ENCODE results near the gene NSRP1. TPM values are rescaled to one million over a fixed set of nuclear protein-coding genes. Genes with fewer than 3 reads are reported as not detected.

NSRP1 gene
- total RNA-seq, 1 donor from 2014 or later = 17.4 TPM

DNA sequence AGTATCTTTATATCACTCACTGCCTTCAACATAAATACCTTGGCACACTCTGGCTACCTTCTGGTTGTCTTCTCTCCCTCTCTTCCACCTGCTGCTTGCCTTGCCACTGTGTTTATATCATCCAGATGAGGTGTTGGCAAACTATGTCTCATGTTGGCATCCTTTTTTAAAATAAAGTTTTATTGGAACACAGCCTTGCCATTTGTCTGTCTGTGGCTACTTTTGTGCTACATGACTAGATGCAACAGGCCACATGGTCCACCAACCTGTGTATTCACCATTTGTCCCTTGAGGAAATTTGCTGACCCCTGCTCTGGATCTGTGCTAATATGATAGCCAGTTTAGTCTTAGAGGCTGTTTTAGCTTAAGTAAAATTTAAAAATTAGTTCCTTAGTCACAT is 36.8 kb downstream of the NSRP1 start:
- no peaks in the 10 kb centered on the region for H3K27me3 ChIP-seq
- no peak overlapping the region for H3K27ac ChIP-seq
- no peaks in the 10 kb centered on the region for H3K9me3 ChIP-seq
- H3K36me3 ChIP-seq = no peaks in the 10 kb centered on the region
- no peak for DNase-seq (ENCODE audit: extremely low spot score in 2 of 2)
- peaks cover 2% of the 10 kb centered on the region for H3K4me1 ChIP-seq
- TF ChIP-seq POLR2A (IDR thresholded peaks at IDR 0.05) = no peak
- no peak overlapping the region for H3K4me3 ChIP-seq
- intact Hi-C loops (cut with DNase I) = no loop called here

DNA sequence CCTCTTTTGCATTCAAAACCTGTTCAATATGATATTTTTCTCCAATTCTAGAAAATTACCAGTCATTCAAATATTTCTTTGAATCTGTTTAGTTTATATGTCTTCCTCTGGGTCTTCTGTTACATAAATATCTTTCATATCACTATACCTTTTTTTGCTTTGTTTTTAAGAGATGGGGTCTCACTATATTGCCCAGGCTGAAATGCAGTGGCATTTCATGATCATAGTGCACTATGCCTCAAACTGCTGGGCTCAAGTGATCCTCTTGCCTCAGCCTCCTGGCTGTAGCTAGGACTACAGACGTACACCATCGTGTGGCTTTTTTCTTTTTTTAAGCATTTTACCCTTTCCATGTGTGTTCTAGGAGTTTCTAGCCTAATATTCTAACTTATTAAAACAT is 38.8 kb downstream of the NSRP1 start:
- Histone ChIP-seq H3K27ac (no peak overlapping the region), H3K36me3 (no peaks in the 10 kb centered on the region), H3K4me3 (no peak overlapping the region), H3K27me3 (no peaks in the 10 kb centered on the region), H3K9me3 (no peaks in the 10 kb centered on the region), H3K4me1 (no peaks in the 10 kb centered on the region)
- intact Hi-C loops (cut with DNase I) = no loop called here
- no peak for DNase-seq (ENCODE audit: extremely low spot score in 2 of 2)
- no peak for TF ChIP-seq POLR2AphosphoS5 (IDR thresholded peaks at IDR 0.05; ENCODE audit: insufficient read depth in 1 of 2, low read depth in 1 of 2)
- TF ChIP-seq, protein P1, sequence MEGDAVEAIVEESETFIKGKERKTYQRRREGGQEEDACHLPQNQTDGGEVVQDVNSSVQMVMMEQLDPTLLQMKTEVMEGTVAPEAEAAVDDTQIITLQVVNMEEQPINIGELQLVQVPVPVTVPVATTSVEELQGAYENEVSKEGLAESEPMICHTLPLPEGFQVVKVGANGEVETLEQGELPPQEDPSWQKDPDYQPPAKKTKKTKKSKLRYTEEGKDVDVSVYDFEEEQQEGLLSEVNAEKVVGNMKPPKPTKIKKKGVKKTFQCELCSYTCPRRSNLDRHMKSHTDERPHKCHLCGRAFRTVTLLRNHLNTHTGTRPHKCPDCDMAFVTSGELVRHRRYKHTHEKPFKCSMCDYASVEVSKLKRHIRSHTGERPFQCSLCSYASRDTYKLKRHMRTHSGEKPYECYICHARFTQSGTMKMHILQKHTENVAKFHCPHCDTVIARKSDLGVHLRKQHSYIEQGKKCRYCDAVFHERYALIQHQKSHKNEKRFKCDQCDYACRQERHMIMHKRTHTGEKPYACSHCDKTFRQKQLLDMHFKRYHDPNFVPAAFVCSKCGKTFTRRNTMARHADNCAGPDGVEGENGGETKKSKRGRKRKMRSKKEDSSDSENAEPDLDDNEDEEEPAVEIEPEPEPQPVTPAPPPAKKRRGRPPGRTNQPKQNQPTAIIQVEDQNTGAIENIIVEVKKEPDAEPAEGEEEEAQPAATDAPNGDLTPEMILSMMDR (IDR thresholded peaks at IDR 0.05) = no peak
- TF ChIP-seq POLR2A (IDR thresholded peaks at IDR 0.05) = no peak

DNA sequence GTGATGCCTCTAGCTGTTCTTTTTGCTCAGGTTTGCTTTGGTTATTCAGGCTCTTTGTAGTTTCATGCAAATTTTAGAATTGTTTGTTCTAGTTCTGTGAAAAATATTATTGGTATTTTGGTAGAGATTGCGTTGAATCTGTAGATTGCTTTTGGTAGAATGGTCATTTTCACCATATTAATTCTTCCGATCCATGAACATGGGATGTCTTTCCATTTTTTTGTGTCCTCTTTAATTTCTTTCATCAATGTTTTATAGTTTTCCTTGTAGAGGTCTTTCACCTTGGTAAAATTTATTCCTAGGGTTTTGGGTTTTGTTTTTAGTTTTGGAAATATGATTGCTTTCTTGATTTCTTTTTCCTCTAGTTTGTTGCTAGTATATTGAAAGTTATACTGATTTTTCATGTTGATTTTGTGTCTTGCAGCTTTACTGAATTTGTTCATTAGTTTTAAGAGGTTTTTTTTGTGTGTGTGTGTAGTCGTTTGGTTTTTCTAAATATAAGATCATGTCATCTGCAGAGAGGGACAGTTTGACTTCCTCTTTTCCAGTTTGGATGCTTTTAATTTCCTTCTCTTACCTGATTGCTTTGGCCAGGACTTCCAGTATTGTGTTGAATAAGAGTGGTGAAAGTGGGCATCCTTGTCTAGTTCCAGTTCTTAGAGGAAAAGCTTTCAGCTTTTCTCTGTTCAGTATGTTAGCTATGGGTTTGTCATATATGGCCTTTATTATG is 42.4 kb downstream of the NSRP1 start:
- TF ChIP-seq, protein P1 (IDR thresholded peaks at IDR 0.05) = no peak
- TF ChIP-seq POLR2A (IDR thresholded peaks at IDR 0.05) = no peak
- TF ChIP-seq POLR2AphosphoS5 (IDR thresholded peaks at IDR 0.05; ENCODE audit: insufficient read depth in 1 of 2, low read depth in 1 of 2) = no peak
- Histone ChIP-seq H3K9me3 (no peaks in the 10 kb centered on the region), H3K27ac (no peak overlapping the region), H3K4me1 (no peaks in the 10 kb centered on the region), H3K36me3 (no peaks in the 10 kb centered on the region), H3K4me3 (no peak overlapping the region), H3K27me3 (no peaks in the 10 kb centered on the region)
- DNase-seq (ENCODE audit: extremely low spot score in 2 of 2) = no peak
- intact Hi-C loops (cut with DNase I) = no loop called here

DNA sequence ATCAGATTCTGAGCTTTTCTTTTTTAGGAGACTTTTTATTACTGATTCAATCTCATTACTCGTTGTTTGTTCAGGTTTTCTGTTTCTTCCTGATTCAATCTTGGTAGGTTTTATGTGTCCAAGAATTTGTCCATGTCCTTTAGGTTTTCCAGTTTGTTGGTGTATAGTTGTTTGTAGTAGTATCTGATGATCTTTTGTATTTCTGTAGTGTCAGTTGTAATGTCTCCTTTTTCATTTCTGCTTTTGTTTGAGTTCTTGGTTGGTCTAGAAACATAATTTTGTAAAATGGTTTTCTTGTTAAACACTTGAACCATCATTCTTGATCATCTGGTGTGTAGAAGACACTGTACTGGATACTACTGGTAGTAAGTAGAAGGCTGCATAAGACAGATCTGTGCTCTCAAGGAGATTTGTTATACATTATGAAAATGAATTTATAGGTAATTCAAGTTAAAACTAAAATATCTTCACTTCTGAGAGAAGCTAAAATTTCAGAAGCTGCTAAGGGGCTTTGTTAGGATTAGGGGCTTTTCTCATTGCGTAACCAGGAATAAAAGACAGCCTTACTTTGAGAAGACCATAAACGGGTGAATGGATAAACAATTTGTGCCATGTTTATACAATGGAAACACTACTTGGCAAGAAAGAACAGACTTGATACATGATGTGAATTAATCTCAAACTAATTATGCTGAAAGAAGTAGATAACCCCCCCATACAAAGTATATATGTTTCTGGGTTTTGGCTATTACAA is 44.0 kb downstream of the NSRP1 start:
- Histone ChIP-seq H3K9me3 (no peaks in the 10 kb centered on the region), H3K36me3 (no peaks in the 10 kb centered on the region), H3K4me3 (no peak overlapping the region), H3K27ac (no peak overlapping the region), H3K27me3 (no peaks in the 10 kb centered on the region), H3K4me1 (no peaks in the 10 kb centered on the region)
- intact Hi-C loops (cut with DNase I) = no loop called here
- TF ChIP-seq, protein P1 (IDR thresholded peaks at IDR 0.05) = no peak
- TF ChIP-seq POLR2A (IDR thresholded peaks at IDR 0.05) (no peak), POLR2AphosphoS5 (IDR thresholded peaks at IDR 0.05; ENCODE audit: insufficient read depth in 1 of 2, low read depth in 1 of 2) (no peak)
- DNase-seq (ENCODE audit: extremely low spot score in 2 of 2) = no peak

DNA sequence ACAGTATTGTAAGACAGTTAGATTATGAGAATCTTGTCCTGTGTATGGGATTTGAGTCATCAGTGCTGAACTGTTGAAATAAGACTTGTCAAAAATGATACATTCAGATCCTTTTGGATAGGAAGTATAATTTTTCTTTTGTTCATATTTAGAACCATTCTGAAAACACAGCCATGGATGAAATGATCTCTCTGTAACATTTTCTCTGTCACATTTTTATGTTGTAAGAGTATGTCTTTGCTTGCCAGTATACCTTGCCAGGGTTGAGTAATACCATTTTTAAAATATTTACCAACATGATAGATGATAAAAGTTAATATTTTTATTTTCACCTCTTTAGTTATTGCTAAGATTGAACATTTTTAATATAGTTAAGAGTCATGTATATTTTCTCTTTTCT is 45.0 kb downstream of the NSRP1 start:
- TF ChIP-seq POLR2AphosphoS5 (IDR thresholded peaks at IDR 0.05; ENCODE audit: insufficient read depth in 1 of 2, low read depth in 1 of 2) = no peak
- H3K27me3 ChIP-seq = no peaks in the 10 kb centered on the region
- intact Hi-C loops (cut with DNase I) = no loop called here
- H3K27ac ChIP-seq = no peak overlapping the region
- H3K36me3 ChIP-seq = no peaks in the 10 kb centered on the region
- DNase-seq (ENCODE audit: extremely low spot score in 2 of 2) = no peak
- H3K4me3 ChIP-seq = no peak overlapping the region
- no peaks in the 10 kb centered on the region for H3K9me3 ChIP-seq
- no peaks in the 10 kb centered on the region for H3K4me1 ChIP-seq

DNA sequence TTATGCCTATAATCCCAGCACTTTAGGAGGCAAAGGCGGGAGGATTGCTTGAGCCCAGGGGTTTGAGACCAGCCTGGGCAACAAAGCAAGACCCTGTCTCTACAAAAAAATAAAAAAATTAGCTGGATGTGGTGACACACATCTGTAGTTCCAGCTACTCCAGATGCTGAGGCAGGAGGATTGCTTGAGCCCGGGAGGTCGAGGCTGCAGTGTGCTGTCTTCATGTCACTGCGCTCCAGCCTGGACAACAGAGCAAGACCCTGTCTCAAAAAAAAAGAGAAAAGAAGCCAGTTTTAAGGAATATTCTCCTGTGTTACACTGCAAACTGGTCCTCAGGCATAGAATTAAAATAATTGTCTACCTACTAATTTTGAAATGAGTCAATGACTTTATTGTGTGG is 47.9 kb downstream of the NSRP1 start:
- H3K4me3 ChIP-seq = no peak overlapping the region
- no peak for TF ChIP-seq POLR2AphosphoS5 (IDR thresholded peaks at IDR 0.05; ENCODE audit: insufficient read depth in 1 of 2, low read depth in 1 of 2)
- TF ChIP-seq POLR2A (IDR thresholded peaks at IDR 0.05) = no peak
- TF ChIP-seq, protein P1 (IDR thresholded peaks at IDR 0.05) = no peak
- H3K4me1 ChIP-seq = no peaks in the 10 kb centered on the region
- no peaks in the 10 kb centered on the region for H3K9me3 ChIP-seq
- no peak for DNase-seq (ENCODE audit: extremely low spot score in 2 of 2)
- no peaks in the 10 kb centered on the region for H3K27me3 ChIP-seq
- intact Hi-C loops (cut with DNase I) = no loop called here
- H3K27ac ChIP-seq = no peak overlapping the region
- H3K36me3 ChIP-seq = no peaks in the 10 kb centered on the region
